Transverse colon (tissue), 4 donors: ENCODE results near the gene PTPN1.

ENCODE experiments used
- POLR2AphosphoS5 ChIP-seq, 3 donors: sonication (generic); formaldehyde crosslinking; IDR thresholded peaks; one replicate each; pipeline ENCODE4 v1.6.1; 2016; ENCODE audit warnings: antibody characterized with exemption in 3 of 3
- TF ChIP-seq, protein P1 (sequence below), 5 experiments: fragments of 200-600 bp in 3 of 5; fragments of 450-650 bp in 2 of 5; sonication (generic) in 3 of 5; IDR thresholded peaks; 1 replicate in 2 of 5; 2 replicates in 3 of 5; pipeline ENCODE4 v1.5.1; 2016 to 2017; ENCODE audit warnings: antibody characterized with exemption in 5 of 5, inconsistent platforms in 3 of 5, mild to moderate bottlenecking in 2 of 5, moderate library complexity in 1 of 5

DNA sequence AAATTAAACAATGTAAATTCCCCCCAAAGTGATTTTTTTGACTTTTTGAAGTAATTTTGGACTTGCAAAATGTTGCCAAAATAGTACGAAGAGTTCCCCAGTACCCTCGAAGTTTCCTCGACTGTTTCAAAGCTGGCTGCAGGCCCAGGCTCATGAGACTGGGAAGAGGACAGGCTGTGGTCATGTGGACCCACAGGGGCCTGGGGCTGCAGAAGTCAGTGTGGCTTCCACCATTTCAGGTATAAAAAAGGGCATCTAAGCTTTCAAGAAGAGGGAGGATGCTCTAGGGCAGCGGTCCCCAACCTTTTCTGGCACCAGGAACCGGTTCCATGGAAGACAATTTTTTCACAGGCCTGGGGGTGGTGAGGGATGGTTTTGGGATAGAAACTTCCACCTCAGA, 75.0 kb downstream of the PTPN1 start:
- TF ChIP-seq, protein P1, sequence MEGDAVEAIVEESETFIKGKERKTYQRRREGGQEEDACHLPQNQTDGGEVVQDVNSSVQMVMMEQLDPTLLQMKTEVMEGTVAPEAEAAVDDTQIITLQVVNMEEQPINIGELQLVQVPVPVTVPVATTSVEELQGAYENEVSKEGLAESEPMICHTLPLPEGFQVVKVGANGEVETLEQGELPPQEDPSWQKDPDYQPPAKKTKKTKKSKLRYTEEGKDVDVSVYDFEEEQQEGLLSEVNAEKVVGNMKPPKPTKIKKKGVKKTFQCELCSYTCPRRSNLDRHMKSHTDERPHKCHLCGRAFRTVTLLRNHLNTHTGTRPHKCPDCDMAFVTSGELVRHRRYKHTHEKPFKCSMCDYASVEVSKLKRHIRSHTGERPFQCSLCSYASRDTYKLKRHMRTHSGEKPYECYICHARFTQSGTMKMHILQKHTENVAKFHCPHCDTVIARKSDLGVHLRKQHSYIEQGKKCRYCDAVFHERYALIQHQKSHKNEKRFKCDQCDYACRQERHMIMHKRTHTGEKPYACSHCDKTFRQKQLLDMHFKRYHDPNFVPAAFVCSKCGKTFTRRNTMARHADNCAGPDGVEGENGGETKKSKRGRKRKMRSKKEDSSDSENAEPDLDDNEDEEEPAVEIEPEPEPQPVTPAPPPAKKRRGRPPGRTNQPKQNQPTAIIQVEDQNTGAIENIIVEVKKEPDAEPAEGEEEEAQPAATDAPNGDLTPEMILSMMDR (IDR thresholded peaks at IDR 0.05), result no peak
- TF ChIP-seq POLR2AphosphoS5 (IDR thresholded peaks at IDR 0.05), result no peak
